B cell (primary cell): ENCODE data around the gene ARFGAP3. TPM values are rescaled to one million over a fixed set of nuclear protein-coding genes. Genes with fewer than 3 reads are reported as not detected.

Source experiments
- ATAC-seq: fragments of 200-7000 bp; cut with Tn5 transposase; one replicate; pipeline ENCODE4 v1.10.0; 2021; ENCODE audit warnings: low read depth, mild to moderate bottlenecking, moderate number of reproducible peaks, moderate library complexity
- CTCF ChIA-PET: fragments of 350-600 bp; sonication (Branson Sonifier 250); formaldehyde crosslinking; loops from one replicate; lab custom pipeline; 2021; ENCODE audit warnings: antibody characterized with exemption, inconsistent platforms; lab: Charles Lee
- POLR2A ChIA-PET: fragments of 350-600 bp; sonication (Branson Sonifier 250); formaldehyde crosslinking; loops from one replicate; lab custom pipeline; 2021; ENCODE audit warnings: antibody characterized with exemption; lab: Charles Lee
- DNase-seq: peaks from one replicate; pipeline ENCODE4 v3.0.0; 2013
- H2AFZ ChIP-seq: 2 replicates; pipeline ENCODE4 v1.6.1; 2012; ENCODE audit warnings: mild to moderate bottlenecking, low read depth, low read length; ENCODE audit not compliant: insufficient read depth, poor library complexity, severe bottlenecking
- H3K27ac ChIP-seq, 2 donors: 1 replicate in 1 of 2; 2 replicates in 1 of 2; pipeline ENCODE4 v1.5.1; 2012 to 2013; ENCODE audit warnings: low read length in 2 of 2, mild to moderate bottlenecking in 2 of 2, moderate library complexity in 1 of 2
- H3K27me3 ChIP-seq, 4 experiments: fragments of 200-600 bp in 1 of 4; sonication (generic) in 1 of 4; replicated peaks in 1 of 4; 1 replicate in 2 of 4; 2 replicates in 2 of 4; pipeline versions ENCODE4 v1.6.1 to v1.7.0; 2013 to 2016; ENCODE audit warnings: low read length in 3 of 4, mild to moderate bottlenecking in 2 of 4, mixed read lengths in 1 of 4, moderate library complexity in 1 of 4; ENCODE audit not compliant: insufficient read depth in 4 of 4, control insufficient read depth in 3 of 4; ENCODE audit errors: control extremely low read depth in 1 of 4
- H3K36me3 ChIP-seq, 2 experiments: replicated peaks in 1 of 2; 1 replicate in 1 of 2; 2 replicates in 1 of 2; pipeline versions ENCODE4 v1.6.1 to v1.7.1; 2013; ENCODE audit warnings: low read length in 1 of 2; ENCODE audit not compliant: insufficient read depth in 2 of 2, control insufficient read depth in 1 of 2; ENCODE audit errors: control extremely low read depth in 1 of 2, extremely low read depth in 1 of 2
- H3K4me1 ChIP-seq, 2 donors: fragments of 200-600 bp in 1 of 2; sonication (generic) in 1 of 2; 1 replicate in 1 of 2; 2 replicates in 1 of 2; pipeline versions ENCODE4 v1.5.1 to v1.6.1; 2013 to 2017; ENCODE audit warnings: low read length in 2 of 2; ENCODE audit not compliant: control insufficient read depth in 2 of 2, insufficient read depth in 2 of 2
- H3K4me2 ChIP-seq: replicated peaks from 2 replicates; pipeline ENCODE3; 2012; ENCODE audit warnings: mild to moderate bottlenecking, low read depth, low read length; ENCODE audit not compliant: poor library complexity, severe bottlenecking
- H3K4me3 ChIP-seq, 5 experiments: fragments of 200-600 bp in 1 of 5; sonication (generic) in 1 of 5; 1 replicate in 3 of 5; 2 replicates in 2 of 5; pipeline versions ENCODE4 v1.5.1 to v1.7.0; 2011 to 2016; ENCODE audit warnings: low read length in 4 of 5, mild to moderate bottlenecking in 4 of 5, low read depth in 2 of 5, control low read depth in 1 of 5, moderate library complexity in 1 of 5; ENCODE audit not compliant: insufficient read depth in 1 of 5; ENCODE audit errors: control extremely low read depth in 1 of 5, extremely low read depth in 1 of 5
- H3K79me2 ChIP-seq: fragments of 200-600 bp; sonication (generic); one replicate; pipeline ENCODE4 v1.6.0; 2016; ENCODE audit warnings: low read length; ENCODE audit not compliant: control insufficient read depth, insufficient read depth
- H3K9ac ChIP-seq: fragments of 200-600 bp; sonication (generic); 2 replicates; pipeline ENCODE4 v1.6.1; 2017; ENCODE audit warnings: mild to moderate bottlenecking, low read length, moderate library complexity
- H3K9me3 ChIP-seq, 3 donors: one replicate each; pipeline versions ENCODE4 v1.6.1 to v1.7.1; 2013; ENCODE audit warnings: low read length in 2 of 3; ENCODE audit not compliant: control insufficient read depth in 2 of 3, insufficient read depth in 1 of 3; ENCODE audit errors: control extremely low read depth in 1 of 3
- H4K20me1 ChIP-seq: 2 replicates; pipeline ENCODE4 v1.6.0; 2012; ENCODE audit warnings: mild to moderate bottlenecking, low read length; ENCODE audit not compliant: insufficient read depth, control insufficient read depth, poor library complexity, severe bottlenecking
- H3K27ac Mint-ChIP-seq: one replicate; pipeline ENCODE4 v1.8.0; 2021; ENCODE audit warnings: mixed read lengths
- H3K27me3 Mint-ChIP-seq: one replicate; pipeline ENCODE4 v1.8.0; 2021; ENCODE audit warnings: mixed read lengths
- H3K4me1 Mint-ChIP-seq: one replicate; pipeline ENCODE4 v1.8.0; 2021; ENCODE audit warnings: mixed read lengths
- H3K4me3 Mint-ChIP-seq: one replicate; pipeline ENCODE4 v1.8.0; 2021; ENCODE audit warnings: mixed read lengths
- H3K9me3 Mint-ChIP-seq: one replicate; pipeline ENCODE4 v1.8.0; 2022; ENCODE audit warnings: mixed read lengths; ENCODE audit not compliant: insufficient read depth
- CTCF ChIP-seq: fragments of 200-600 bp; IDR thresholded peaks from one replicate; pipeline ENCODE4 v1.8.0; 2022; ENCODE audit warnings: antibody characterized with exemption, mild to moderate bottlenecking
- EZH2 ChIP-seq: IDR thresholded peaks from 2 replicates; pipeline ENCODE4 v1.6.1; 2012; ENCODE audit warnings: borderline replicate concordance, low read depth, mild to moderate bottlenecking, moderate library complexity, low read length; ENCODE audit not compliant: insufficient read depth, poor library complexity, severe bottlenecking
- WGBS: methylation state at CpG from one replicate; pipeline ENCODE4 v1.1.5; 2013; ENCODE audit warnings: missing lambda C conversion rate; ENCODE audit not compliant: insufficient coverage; 5-methylcytosine and 5-hydroxymethylcytosine counted together
- intact Hi-C: fragments of 100-400 bp; cut with micrococcal nuclease; formaldehyde crosslinking; loops from one replicate; pipeline ENCODE4 v1.10.0; 2022
- polyA plus RNA-seq: library from polyadenylated mRNA; depleted of rRNA; stranded (reverse); fragments of >200 nt; gene quantifications from 2 replicates; pipeline ENCODE4 v1.2.3, GENCODE V29; 2012
- total RNA-seq, 2 donors: library from RNA; stranded (reverse); fragments of 120-200 nt in 1 of 2; gene quantifications; 1 replicate in 1 of 2; 2 replicates in 1 of 2; pipeline versions ENCODE4 v1.2.3 to v1.2.4, GENCODE V29; 2013 to 2022

ARFGAP3 gene
- total and polyA plus RNA-seq, 2 donors (not counting 1 experiment from before 2014, with no cell fraction given), result 10.7 to 33.2 TPM

- H3K27ac Mint-ChIP-seq, result no peak overlapping the region
- Histone ChIP-seq H3K36me3 (peaks cover 2 to 49% of the 10 kb centered on the region in 2 experiments), H3K9ac (no peak overlapping the region), H3K27ac (no peak overlapping the region), H3K4me1 (no peaks in the 10 kb centered on the region), H2AFZ (no peak overlapping the region), H3K4me3 (no peak overlapping the region), H3K4me2 (no peak overlapping the region), H3K79me2 (no peaks in the 10 kb centered on the region), H4K20me1 (no peaks in the 10 kb centered on the region), H3K9me3 (no peaks in the 10 kb centered on the region), H3K27me3 (no peaks in the 10 kb centered on the region)
- WGBS, result 71% methylated on average over 3 of the region's 4 CpGs
- intact Hi-C loops, result no loop called here
- DNase-seq (no peak), ATAC-seq (no peak)
- no peaks in the 10 kb centered on the region for H3K9me3 Mint-ChIP-seq
- H3K4me1 Mint-ChIP-seq, result peaks cover 2% of the 10 kb centered on the region
- no peak overlapping the region for H3K4me3 Mint-ChIP-seq
- H3K27me3 Mint-ChIP-seq, result no peaks in the 10 kb centered on the region
- ChIA-PET CTCF (interaction anchor here (0.6 kb wide), 1 partner anchor 225 kb away, joined by 3 read pairs; no protein-coding TSS in a partner anchor), POLR2A (no interaction called here)
- TF ChIP-seq CTCF, result no peak
- no peak for TF ChIP-seq EZH2
Measured at GRCh38 chr22:42837556-42837955, 19.5 kb downstream of the ARFGAP3 start.

GRCh38 chr22:42836026-42836425 is 21.0 kb downstream of the ARFGAP3 start:
- POLR2A ChIA-PET, result no interaction called here
- H2AFZ ChIP-seq, result no peak overlapping the region
- Mint-ChIP-seq H3K4me1 (peaks cover 2% of the 10 kb centered on the region), H3K27ac (no peak overlapping the region), H3K4me3 (no peak overlapping the region), H3K9me3 (no peaks in the 10 kb centered on the region), H3K27me3 (no peaks in the 10 kb centered on the region)
- H3K79me2 ChIP-seq, result no peaks in the 10 kb centered on the region
- no peaks in the 10 kb centered on the region for H3K27me3 ChIP-seq
- no peak overlapping the region for H3K4me2 ChIP-seq
- H3K36me3 ChIP-seq, result peaks cover 2 to 57% of the 10 kb centered on the region in 2 experiments
- no peak overlapping the region for H3K9ac ChIP-seq
- intact Hi-C loops, result no loop called here
- ATAC-seq (no peak), DNase-seq (no peak)
- no peaks in the 10 kb centered on the region for H3K4me1 ChIP-seq
- CTCF ChIA-PET, result interaction anchor here (0.7 to 1.6 kb wide), 3 partner anchors 30 to 548 kb away, joined by 3 to 8 read pairs (median 3); no protein-coding TSS in a partner anchor
- no peaks in the 10 kb centered on the region for H4K20me1 ChIP-seq
- no peak overlapping the region for H3K27ac ChIP-seq
- no peak overlapping the region for H3K4me3 ChIP-seq
- 100% methylated on average over 2 of the region's 5 CpGs for WGBS
- no peaks in the 10 kb centered on the region for H3K9me3 ChIP-seq
- TF ChIP-seq CTCF (no peak), EZH2 (no peak)
